ENCODE results near the gene LTBP1. TPM values are rescaled to one million over a fixed set of nuclear protein-coding genes. Genes with fewer than 3 reads are reported as not detected.
"Not testable (repeated sequence)": the region's sequence is repeated elsewhere in the genome, so short reads cannot be mapped to it uniquely, and the experiment has no call there.

LTBP1 gene
- total RNA-seq, 1 experiment from 2014 or later = 10.3 TPM

DNA sequence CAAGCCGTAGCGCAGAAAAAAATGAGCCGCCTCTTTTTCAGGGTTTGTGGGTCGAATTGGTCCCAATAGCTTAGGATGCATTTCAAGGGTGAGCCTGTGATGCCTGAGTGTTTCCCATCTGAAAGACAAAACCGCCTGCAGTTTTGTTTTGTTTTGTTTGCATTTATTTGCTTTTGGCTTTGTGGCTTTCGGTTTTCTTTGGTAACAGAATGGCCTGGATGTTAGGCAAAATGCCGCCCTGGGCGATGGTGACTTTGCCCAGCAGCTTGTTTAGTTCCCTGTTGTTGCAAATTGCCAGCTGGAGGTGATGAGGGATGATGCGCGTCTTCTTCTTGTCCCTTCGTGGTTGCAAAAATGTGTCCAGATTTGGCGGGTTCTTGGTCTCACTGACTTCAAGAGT lies 109.4 kb downstream of the LTBP1 start:
- no peak for DNase-seq
- no TSS peak for BruUV-seq (replicated peaks)
- POLR2A ChIA-PET (ENCODE audit: unreplicated experiment) = no interaction called here

GRCh38 chr2:33057307-33058028 lies 110.7 kb downstream of the LTBP1 start:
- H3K4me3 ChIP-seq; H2AFZ ChIP-seq; H3K4me2 ChIP-seq; H3K9me3 ChIP-seq (ENCODE audit: insufficient read depth, low read depth); H3K27me3 ChIP-seq (ENCODE audit: insufficient read depth, low read depth); H3K4me1 ChIP-seq (replicated peaks; ENCODE audit: insufficient read depth); DNase-seq; H3K36me3 ChIP-seq (ENCODE audit: low read depth); H3K27ac ChIP-seq; POLR2A ChIA-PET (ENCODE audit: unreplicated experiment); BruUV-seq (replicated peaks); H4K20me1 ChIP-seq (ENCODE audit: insufficient read depth); H3K79me2 ChIP-seq (ENCODE audit: low read depth); H3K9me2 ChIP-seq (ENCODE audit: insufficient read depth); intact Hi-C loops (cut with micrococcal nuclease; ENCODE audit: unreplicated experiment); CTCF ChIA-PET; H3F3A ChIP-seq (ENCODE audit: insufficient read depth, low read depth): not testable (repeated sequence)

More for the DNA sequence above, 109.4 kb downstream of the LTBP1 start:
- Histone ChIP-seq H3K79me2 (ENCODE audit: low read depth) (no peaks in the 10 kb centered on the region), H3K9me2 (ENCODE audit: insufficient read depth) (no peaks in the 10 kb centered on the region), H4K20me1 (ENCODE audit: insufficient read depth) (no peaks in the 10 kb centered on the region), H3K27me3 (ENCODE audit: insufficient read depth, low read depth) (no peaks in the 10 kb centered on the region), H3K36me3 (ENCODE audit: low read depth) (no peaks in the 10 kb centered on the region), H3F3A (ENCODE audit: insufficient read depth, low read depth) (no peaks in the 10 kb centered on the region), H2AFZ (no peak overlapping the region), H3K4me2 (no peak overlapping the region), H3K4me3 (no peak overlapping the region), H3K27ac (no peak overlapping the region), H3K4me1 (replicated peaks; ENCODE audit: insufficient read depth) (no peaks in the 10 kb centered on the region), H3K9me3 (ENCODE audit: insufficient read depth, low read depth) (no peaks in the 10 kb centered on the region)
- CTCF ChIA-PET = no interaction called here
- intact Hi-C loops (cut with micrococcal nuclease; ENCODE audit: unreplicated experiment) = no loop called here
- TF ChIP-seq EZH2 (IDR thresholded peaks at IDR 0.05; ENCODE audit: low read depth) = no peak
- TF ChIP-seq, protein P1, sequence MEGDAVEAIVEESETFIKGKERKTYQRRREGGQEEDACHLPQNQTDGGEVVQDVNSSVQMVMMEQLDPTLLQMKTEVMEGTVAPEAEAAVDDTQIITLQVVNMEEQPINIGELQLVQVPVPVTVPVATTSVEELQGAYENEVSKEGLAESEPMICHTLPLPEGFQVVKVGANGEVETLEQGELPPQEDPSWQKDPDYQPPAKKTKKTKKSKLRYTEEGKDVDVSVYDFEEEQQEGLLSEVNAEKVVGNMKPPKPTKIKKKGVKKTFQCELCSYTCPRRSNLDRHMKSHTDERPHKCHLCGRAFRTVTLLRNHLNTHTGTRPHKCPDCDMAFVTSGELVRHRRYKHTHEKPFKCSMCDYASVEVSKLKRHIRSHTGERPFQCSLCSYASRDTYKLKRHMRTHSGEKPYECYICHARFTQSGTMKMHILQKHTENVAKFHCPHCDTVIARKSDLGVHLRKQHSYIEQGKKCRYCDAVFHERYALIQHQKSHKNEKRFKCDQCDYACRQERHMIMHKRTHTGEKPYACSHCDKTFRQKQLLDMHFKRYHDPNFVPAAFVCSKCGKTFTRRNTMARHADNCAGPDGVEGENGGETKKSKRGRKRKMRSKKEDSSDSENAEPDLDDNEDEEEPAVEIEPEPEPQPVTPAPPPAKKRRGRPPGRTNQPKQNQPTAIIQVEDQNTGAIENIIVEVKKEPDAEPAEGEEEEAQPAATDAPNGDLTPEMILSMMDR (conservative IDR thresholded peaks at IDR 0.05) = no peak

DNA sequence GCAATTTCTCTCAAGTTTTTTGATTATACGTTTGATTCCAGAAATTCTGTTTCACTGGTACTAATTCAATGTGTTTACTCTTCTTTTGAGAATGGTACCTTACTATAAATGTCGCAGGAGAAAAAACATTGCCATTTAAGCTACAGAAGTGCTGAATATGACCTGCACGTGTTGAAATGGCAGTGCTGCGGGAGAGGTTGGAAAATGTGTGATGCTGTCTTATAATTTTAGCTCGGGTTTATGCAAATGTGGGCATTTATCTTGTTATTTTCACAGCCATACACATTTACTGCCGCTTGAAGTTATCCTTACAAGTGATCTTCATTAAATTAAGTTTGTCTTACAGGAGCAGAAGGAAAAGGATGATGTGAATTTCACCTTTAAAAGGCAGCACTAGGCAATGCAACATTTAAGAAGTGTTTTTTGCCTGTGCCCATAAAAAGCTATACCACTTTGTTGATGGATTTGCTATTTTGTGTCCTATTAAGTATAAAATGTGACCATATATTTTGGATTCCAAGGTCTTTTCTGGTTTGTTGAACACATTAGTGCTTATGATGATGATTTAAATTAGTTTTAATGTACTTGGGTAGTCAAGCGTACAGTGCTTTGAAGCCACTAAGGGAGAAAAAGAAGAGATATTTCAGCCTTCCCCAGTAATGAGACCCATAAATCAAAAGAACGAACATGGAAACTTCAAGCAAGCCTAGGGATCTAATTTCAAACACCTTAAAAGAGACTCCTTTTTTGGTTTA lies 112.1 kb downstream of the LTBP1 start:
- no peak for DNase-seq
- Histone ChIP-seq H3K79me2 (ENCODE audit: low read depth) (no peaks in the 10 kb centered on the region), H3F3A (ENCODE audit: insufficient read depth, low read depth) (no peaks in the 10 kb centered on the region), H3K4me1 (replicated peaks; ENCODE audit: insufficient read depth) (no peaks in the 10 kb centered on the region), H3K4me2 (no peak overlapping the region), H3K36me3 (ENCODE audit: low read depth) (no peaks in the 10 kb centered on the region), H3K4me3 (no peak overlapping the region), H2AFZ (no peak overlapping the region), H3K9me2 (ENCODE audit: insufficient read depth) (peaks cover 4% of the 10 kb centered on the region; the same call in 1 of the 2 replicates), H4K20me1 (ENCODE audit: insufficient read depth) (no peaks in the 10 kb centered on the region), H3K27ac (no peak overlapping the region), H3K27me3 (ENCODE audit: insufficient read depth, low read depth) (no peaks in the 10 kb centered on the region), H3K9me3 (ENCODE audit: insufficient read depth, low read depth) (no peaks in the 10 kb centered on the region)
- CTCF ChIA-PET = no interaction called here
- intact Hi-C loops (cut with micrococcal nuclease; ENCODE audit: unreplicated experiment) = no loop called here
- TF ChIP-seq EZH2 (IDR thresholded peaks at IDR 0.05; ENCODE audit: low read depth) = no peak
- TF ChIP-seq, protein P1 (conservative IDR thresholded peaks at IDR 0.05) = no peak
- BruUV-seq (replicated peaks) = no TSS peak
- POLR2A ChIA-PET (ENCODE audit: unreplicated experiment) = no interaction called here
